Left ventricle myocardium superior (tissue), 1 donor: ENCODE measurements around the gene RPS3A. TPM values are rescaled to one million over a fixed set of nuclear protein-coding genes. Genes with fewer than 3 reads are reported as not detected.
"Not testable (repeated sequence)": the region's sequence is repeated elsewhere in the genome, so short reads cannot be mapped to it uniquely, and the experiment has no call there.

ENCODE experiments used
- ATAC-seq: fragments of 200-7000 bp; cut with Tn5 transposase; one replicate; pipeline ENCODE4 v1.9.1; 2020; ENCODE audit warnings: mild to moderate bottlenecking, moderate library complexity
- DNase-seq: peaks from one replicate; pipeline ENCODE4 v3.0.0-alpha.2; 2020
- intact Hi-C: fragments of 100-400 bp; cut with micrococcal nuclease; formaldehyde crosslinking; loops from one replicate; pipeline ENCODE4 v1.11.0; 2022
- long read RNA-seq: library from polyadenylated mRNA; unstranded; transcript quantifications from one replicate; pipeline ENCODE4 v2.0.0, GENCODE V29; 2021
- total RNA-seq: library from RNA; stranded (reverse); fragmentation: NEBNext Ultra II Directional; extraction: Animal tissue kit (Norgen Biotek cat#: 25700); gene quantifications from one replicate; pipeline ENCODE4 v1.2.1, GENCODE V29; 2021
- donor health status: DM: no; HTN: yes; CAD: no; lungs with severe emphysema.

The RPS3A gene
- total RNA-seq, result 940 TPM
- long read RNA-seq, transcript RPS3A-208 (4 exons, 576 nt), result minor isoform, 5 of 896 reads
- long read RNA-seq, transcript RPS3A-201 (6 exons, 934 nt), result major isoform, 853 of 896 reads
- long read RNA-seq, partial matches to known transcripts, result 4 of 896 reads
- long read RNA-seq, other reads (novel, unspliced or antisense), result 31 of 896 reads

DNA sequence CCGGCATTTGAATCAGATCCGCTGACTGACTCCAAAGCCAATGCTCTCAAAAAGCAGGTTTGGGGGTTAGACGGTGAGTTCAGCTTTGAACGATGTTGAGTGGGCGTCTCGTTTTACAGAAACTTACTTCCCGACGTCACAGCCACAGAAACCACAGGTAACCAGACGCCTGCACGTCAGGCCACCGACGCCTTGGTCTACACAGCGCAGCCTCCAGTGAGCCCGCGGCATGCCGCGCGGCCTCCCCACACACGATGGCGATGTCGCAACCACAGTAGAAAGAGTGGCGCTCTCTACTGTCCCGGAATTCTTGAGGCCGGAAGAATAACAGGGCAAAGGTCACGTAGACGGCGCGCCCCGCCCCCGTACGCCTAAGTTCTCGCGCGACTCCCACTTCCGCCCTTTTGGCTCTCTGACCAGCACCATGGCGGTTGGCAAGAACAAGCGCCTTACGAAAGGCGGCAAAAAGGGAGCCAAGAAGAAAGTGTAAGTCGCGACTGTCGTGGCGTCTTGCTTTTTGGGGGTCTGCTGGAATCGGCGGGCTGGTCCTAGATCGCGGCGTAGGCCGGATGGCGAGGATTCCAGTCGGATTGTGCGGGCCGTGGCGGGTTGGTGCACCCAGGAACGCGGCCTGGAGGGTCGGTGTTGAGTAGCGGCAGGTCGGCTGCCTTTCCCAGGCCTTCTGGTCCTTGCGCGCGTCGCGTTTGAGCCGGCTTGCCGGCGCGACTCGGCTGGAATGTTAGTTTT is at the start of gene RPS3A:
Gene RPS3A, plus strand, starts transcription at position 400 of the 747 bp plus-strand sequence. Its CDS starts 25 bp downstream, at position 425.
- intact Hi-C loops, result no loop called here
- DNase-seq (peak; percentile 97), ATAC-seq (peak; percentile 97)

DNA sequence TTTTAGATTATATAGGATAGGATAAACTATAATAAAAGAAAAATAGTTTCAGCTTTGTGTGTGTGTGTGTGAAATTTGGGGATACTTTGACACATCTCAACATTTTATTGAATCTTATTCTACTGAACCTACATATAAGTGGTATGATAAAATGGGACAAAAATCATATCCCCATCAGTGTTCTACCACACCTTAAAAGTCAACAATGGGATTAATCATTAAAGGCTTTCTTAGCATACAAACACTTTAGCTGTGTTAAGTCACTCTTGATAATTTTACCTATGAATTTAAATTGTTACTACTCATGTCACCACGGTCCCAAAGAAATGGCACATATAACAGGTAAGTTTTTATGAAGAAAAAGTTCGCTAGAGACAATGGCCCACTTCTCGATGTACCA is 46.6 kb upstream of the RPS3A start:
- DNase-seq (no peak), ATAC-seq (no peak)
- intact Hi-C loops, result no loop called here

DNA sequence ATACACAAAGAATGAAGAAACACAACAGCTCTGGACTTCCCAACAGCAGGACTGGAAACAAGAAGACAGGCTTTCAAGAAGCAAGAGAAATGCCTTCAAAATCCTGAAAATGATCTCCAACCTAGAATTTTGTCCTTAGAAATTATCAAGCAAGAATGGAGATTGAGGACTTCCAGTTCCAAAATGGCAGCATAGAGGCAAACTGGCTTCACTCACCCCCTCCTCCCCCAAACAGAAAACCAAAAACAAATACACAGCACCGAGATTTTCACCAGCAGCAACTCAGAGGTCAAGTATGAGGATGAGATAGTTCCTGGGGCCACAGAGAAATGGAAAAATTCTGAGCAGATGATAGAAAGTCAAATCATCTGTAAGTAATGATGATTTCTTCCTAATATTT is 43.9 kb upstream of the RPS3A start:
- DNase-seq (no peak), ATAC-seq (no peak)
- intact Hi-C loops, result no loop called here

DNA sequence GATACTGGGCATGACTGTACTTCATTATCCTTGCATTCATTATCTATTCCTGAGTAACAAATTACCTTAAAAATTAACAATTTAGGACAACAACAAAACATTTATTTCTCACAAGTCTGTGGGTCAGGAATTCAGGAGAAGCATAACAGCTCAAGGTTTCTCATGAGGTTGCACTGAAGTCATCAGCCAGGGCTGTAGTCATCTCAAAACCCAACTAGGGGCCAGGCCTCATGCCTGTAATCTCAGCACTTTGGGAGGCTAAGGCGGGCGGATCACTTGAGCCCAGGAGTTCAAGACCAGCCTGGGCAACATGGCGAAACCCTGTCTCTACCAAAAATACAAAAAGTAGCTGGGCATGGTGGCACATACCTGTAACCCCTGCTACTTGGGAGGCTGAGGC is 36.3 kb upstream of the RPS3A start:
- DNase-seq, ATAC-seq, intact Hi-C loops: not testable (repeated sequence)

DNA sequence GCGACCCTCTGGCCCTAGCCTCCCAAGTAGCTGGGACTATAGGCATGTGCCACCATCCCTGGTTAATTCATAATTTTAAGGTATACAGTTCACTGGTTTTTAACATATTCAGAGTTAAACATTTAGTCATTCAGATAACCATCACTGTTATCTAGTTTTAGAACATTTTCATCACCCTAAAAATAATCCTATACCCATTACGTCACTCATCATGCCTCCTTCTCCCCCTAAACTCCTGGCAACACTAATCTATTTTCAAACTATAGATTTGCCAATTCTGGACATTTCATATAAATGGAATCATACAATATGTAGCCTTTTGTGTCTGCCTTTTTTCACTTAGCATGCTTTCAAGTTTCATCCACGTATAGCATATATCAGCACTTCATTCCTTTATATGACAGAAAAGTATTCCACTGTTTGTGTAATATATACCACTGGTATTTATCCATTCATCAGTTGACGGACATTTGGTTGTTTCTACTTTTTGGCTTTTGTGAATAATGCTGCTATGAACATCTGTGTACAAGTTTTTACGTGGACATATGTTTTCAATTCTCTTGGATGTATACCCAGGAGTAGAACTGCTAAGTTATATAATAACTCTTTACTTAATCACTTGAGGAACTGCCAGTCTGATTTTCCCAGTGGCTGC is 32.0 kb upstream of the RPS3A start:
- intact Hi-C loops, result no loop called here
- DNase-seq (no peak), ATAC-seq (no peak)

DNA sequence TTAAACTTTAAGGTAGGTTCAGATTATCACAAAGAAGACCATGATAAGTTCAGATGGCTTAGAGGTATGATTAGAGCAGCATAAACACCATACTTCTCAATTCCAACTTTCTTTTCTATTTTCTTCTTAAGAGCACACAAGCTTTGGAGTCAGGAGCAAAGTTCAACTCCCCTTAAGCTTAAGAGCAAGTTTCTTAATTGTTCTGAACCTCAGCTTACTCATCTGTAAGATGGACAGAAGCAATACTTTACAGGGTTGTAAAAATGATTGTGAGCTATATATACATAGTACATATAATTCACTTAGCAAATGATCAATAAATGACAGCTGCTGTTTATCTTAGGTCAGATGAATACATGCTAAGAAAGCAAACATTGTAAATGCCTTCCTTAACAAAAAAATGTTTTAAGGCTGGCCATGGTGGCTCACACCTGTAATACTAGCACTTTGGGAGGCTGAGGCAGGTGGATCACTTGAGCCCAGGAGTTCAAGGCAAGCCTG is 25.0 kb upstream of the RPS3A start:
- intact Hi-C loops, result no loop called here
- no peak for ATAC-seq

DNA sequence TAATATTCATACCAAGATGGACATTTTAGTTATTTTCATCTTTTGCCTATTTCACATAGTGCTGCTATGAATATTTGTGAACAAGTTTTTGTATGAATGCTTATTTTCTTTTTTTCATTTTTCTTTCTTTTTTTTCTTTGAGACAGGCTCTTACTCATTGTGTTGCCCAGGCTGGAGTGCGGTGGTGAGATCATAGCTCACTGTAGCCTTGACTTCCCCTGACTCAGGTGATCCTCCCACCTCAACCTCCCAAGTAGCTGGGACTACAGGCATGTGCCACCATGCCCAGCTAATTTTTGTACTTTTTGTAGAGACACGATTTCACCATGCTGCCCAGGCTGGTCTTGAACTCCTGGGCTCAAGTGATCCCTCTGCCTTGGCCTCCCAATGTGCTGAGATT is 21.4 kb upstream of the RPS3A start:
- intact Hi-C loops, ATAC-seq, DNase-seq: not testable (repeated sequence)

More for the DNA sequence above, 25.0 kb upstream of the RPS3A start:
- no peak for DNase-seq

DNA sequence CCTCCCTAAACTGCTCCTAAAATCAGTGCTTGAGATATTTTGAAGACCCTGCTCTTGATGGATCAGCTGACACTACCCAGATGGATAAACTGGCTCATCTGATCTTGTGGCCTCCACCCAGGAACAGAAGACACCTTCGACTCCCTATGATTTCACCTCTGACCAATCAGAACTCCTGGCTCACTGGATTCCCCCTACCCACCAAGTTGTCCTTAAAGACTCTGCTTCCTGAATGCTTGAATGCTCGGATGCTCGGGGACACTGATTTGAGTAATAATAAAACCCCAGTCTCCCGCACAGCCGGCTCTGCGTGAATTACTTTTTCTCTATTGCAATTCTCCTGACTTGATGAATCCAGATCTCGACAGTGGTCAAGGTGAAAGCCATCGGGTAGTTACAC is 12.0 kb upstream of the RPS3A start:
- intact Hi-C loops, result no loop called here
- no peak for DNase-seq

DNA sequence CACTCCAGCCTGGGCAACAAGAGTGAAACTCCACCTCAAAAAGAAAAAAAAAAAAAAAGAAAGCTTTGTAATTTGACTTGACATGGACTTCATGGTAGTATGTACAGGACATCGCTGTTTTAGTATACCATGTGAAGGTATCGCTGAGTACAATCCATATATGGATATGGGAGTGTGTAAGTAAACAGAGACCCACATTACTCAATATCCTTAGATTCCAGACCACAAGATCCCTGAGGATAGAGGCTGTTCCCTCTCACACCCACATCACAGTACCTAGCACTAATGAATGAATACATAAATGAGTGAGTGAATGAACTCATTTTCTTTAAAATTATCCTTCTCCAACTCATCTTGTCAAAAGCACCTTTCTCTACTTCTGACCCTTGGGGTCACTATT is 8.4 kb upstream of the RPS3A start:
- no peak for DNase-seq
- intact Hi-C loops, result no loop called here
- no peak for ATAC-seq

More for the DNA sequence above, 12.0 kb upstream of the RPS3A start:
- no peak for ATAC-seq

DNA sequence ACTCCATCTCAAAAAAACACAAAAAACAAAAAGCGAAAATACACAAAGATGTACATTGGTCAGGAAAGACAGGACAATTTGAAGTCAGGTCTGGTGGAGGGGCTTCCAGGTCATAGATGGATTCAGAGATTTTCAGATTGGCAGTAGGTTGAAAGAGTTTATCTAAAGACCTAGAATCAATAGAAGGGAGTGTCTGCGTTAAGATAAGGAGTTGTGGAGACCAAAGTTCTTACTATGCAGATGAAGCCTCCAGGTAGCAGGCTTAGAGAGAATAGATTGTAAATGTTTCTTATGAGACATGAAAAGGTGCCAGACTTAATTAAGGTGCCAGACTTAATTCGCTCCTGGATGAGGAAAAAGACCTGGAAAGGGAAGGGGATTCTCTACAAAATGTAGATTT is 6.9 kb upstream of the RPS3A start:
- ATAC-seq (no peak), DNase-seq (no peak)
- intact Hi-C loops, result no loop called here

DNA sequence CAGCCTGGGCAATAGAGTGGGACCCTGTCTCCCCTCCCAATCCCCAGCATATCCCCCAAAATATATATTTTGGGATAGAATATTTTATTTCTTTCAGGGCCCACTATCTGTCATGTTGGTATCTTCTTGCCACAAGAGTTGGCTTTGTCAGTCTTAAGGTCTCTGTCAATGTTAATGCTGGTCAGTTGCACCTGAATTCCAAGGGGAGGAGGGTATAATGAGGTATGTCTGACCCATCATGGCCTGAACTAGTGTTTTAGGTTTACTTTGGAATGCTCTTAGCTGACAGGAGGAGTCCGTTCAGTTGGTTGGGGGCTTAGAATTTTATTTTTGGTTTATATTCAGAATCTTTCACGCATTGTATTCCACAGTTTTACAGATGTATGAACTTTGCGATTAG is 6.2 kb upstream of the RPS3A start:
- DNase-seq (no peak), ATAC-seq (no peak)
- intact Hi-C loops, result no loop called here

DNA sequence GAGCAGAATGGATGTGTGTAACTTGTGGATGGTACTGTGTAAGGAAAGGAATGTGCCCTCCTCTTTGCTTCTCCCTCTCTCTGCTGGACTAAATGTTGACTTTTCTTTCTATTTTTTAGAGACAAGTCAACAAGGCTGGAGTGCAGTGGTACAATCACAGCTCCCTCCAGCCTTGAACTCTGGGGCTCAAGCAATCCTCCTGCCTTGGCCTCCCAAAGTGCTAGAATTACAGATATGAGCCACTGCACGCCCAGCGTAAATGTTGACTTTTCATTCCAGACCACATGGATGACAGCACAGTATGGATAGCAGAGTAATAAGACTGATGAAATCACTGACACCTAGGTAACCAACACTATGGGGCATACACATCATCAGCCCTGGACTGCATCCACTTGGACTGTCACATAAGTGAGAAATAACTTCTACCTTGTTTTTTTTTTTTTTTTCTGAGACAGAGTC is 5.1 kb upstream of the RPS3A start:
- intact Hi-C loops, result no loop called here
- DNase-seq (no peak), ATAC-seq (no peak)

DNA sequence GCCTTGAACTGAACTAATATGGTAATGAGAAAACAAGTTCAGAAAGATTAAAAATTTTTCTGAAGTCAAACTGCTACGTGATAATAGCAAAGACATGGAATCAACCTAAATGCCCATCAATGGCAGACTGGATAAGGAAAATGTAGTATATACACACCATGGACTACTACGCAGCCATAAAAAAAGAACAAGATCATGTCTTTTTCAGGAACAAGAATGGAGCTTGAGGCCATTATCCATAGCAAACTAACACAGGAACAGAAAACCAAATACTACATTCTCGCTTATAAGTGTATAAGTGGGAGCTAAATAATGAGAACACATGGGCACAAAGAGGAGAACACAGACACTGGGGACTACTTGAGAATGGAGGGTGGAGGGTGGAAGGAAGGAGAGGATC is 4.3 kb upstream of the RPS3A start:
- DNase-seq (no peak), ATAC-seq (no peak)
- intact Hi-C loops, result no loop called here

DNA sequence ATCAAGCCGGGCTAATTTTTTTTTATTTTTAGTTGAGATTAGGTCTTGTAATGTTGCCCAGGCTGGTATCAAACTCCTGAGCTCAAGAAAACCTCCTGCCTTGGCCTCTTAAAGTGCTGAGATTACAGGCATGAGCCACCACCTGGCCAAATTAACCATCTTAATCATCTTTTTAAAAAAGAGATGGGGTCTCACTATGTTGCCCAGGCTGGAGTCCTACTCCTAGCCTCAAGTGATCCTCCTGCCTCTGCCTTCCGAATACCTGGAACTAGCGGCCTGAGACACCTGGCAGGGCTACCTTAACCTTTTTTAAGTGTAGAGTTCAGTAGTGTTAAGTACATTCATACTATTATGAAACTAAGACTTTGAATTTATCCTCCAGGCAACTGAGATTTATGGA is 1.7 kb upstream of the RPS3A start:
- DNase-seq, result no peak
- intact Hi-C loops, result no loop called here
- ATAC-seq, result no peak

DNA sequence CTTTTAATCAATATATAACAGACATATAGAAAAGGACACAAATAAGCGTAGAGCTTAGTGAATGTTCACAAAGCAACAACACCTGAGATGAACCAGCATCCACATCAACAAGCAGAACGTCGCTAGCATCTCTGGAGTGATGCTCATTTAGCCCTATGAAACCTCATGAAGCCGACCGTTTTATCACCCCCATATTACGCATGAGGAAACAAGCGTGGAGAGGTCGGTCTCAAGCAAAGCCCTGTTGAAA is 524 bp upstream of the RPS3A start:
- ATAC-seq (peak; percentile 4), DNase-seq (no peak)
- intact Hi-C loops, result no loop called here

DNA sequence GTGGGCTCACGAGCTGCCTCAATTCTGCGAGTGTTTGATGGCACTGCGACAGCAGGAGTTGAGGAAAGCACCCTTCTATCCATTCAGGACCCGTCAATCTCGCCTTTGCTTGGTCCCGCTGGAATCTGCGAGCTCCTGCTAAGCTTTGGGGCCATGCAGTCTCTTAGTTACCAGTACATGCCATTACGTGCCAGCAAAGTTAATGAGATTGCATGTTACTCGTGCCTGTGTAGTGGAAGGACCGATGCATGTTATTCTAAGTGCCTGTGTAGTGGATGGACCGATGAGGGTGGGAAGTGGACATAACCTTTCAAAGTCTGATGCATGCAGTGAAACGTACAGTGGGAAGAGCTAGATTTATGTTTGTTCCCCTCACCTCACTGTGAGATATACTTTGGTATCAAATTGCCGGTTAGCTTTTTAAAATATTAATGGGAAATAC is 569 bp downstream of the RPS3A start:
- intact Hi-C loops, result no loop called here
- DNase-seq (no peak), ATAC-seq (peak; percentile 34)

DNA sequence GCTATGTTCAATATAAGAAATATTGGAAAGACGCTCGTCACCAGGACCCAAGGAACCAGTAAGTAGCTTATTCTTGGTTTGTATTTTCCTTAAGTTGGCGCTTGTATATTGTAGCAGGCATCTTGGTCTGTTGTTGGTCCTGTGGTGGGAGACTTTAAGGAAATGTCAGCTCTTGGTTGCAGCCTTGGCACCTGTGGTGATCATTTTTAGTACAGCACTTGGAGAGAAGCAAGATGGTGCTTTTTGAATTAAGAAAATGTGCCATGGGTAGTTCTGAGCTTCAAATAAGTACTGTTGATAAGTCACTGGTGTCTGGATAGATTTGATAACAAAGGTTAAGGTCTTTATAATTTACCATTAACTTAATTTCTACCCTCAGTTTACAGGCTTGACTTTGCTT is 1.1 kb downstream of the RPS3A start:
- intact Hi-C loops, result no loop called here
- ATAC-seq (no peak), DNase-seq (no peak)

DNA sequence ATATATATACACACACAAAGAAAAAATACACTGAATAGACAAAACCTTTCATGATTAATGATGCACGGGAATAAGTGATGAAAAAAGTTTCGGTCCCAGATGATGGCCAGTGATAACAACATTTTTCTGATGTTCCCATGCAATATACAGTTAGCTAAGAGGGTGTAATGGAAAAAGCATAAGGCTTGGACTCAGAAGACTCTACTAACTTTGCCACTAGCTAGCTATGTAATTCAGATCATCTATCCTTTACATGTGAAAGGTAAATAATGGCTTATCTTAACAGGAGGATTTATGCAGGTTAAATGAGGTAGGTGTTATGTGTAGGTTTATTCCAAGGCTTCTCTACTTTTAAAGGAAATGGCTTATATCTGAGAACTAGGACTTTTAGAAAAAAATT is 4.3 kb downstream of the RPS3A start:
- DNase-seq (no peak), ATAC-seq (no peak)
- intact Hi-C loops, result no loop called here

DNA sequence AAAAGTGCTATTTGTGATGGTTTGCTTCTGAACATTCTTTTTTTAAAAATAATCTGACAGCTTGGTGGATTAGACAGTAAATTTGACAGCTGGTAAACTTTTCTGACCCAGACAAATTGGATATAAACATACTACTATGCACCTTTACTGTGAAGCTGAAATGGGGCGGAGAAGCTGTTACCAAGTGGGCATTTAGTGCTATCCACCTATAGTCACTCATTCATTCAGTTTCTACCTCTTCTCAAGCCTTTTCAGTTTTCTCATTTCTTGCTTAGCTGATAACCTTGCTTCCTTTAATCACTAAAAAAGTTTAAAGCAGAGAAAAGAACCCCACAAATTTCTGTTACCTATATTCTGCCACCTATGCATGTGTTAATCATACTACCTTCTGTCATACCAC is 5.2 kb downstream of the RPS3A start:
- no peak for DNase-seq
- no peak for ATAC-seq
- intact Hi-C loops, result no loop called here

DNA sequence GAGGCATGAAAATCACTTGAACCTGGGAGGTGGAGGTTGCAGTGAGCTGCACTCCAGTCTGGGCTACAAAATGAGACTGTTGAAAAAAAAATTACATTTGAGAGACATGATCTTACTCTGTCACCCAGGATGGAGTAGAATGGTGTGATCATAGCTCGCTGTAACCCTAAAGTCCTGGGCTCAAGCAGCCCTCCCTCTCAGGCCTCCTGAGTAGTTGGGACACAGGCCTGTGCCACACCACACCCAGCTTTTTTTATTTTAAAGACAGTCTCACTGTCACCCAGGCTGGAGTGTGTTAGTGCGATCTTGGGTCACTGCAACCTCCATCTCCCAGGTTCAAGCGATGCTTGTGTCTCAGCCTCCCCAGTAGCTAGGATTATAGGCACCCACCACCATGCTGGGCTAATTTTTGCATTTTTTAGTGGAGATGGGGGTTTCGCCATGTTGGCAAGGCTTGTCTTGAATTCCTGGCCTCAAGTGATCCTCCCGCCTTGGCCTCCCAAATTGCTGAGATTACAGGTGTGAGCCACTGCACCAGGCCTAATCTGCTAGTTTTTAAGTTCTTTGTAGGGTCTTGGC is 6.1 kb downstream of the RPS3A start:
- DNase-seq (no peak), ATAC-seq (peak; percentile 9)
- intact Hi-C loops, result no loop called here
